H9 (cell line): ENCODE data around the gene SCRN1. TPM values are rescaled to one million over a fixed set of nuclear protein-coding genes. Genes with fewer than 3 reads are reported as not detected.

ENCODE experiments used
- DNase-seq: peaks from one replicate; pipeline ENCODE4 v3.0.0-alpha.2; 2017
- H2AFZ ChIP-seq: one replicate; pipeline ENCODE4 v1.6.1; 2013; ENCODE audit warnings: mild to moderate bottlenecking, low read length, control low read depth, moderate library complexity
- H2AK5ac ChIP-seq: 2 replicates; pipeline ENCODE4 v1.6.1; 2013; ENCODE audit warnings: low read length, control low read depth, mixed read lengths; ENCODE audit not compliant: insufficient read length
- H2BK120ac ChIP-seq: one replicate; pipeline ENCODE4 v1.6.1; 2013; ENCODE audit warnings: low read depth, mild to moderate bottlenecking, low read length, control low read depth, inconsistent platforms; ENCODE audit not compliant: poor library complexity, severe bottlenecking
- H2BK12ac ChIP-seq: 2 replicates; pipeline ENCODE4 v1.6.1; 2013; ENCODE audit warnings: low read length, control low read depth, mixed read lengths, low read depth; ENCODE audit not compliant: insufficient read length
- H2BK15ac ChIP-seq: 2 replicates; pipeline ENCODE4 v1.6.1; 2013; ENCODE audit warnings: low read depth, low read length, control low read depth
- H2BK20ac ChIP-seq: one replicate; pipeline ENCODE4 v1.6.1; 2013; ENCODE audit warnings: low read depth, mild to moderate bottlenecking, low read length, control low read depth, inconsistent platforms; ENCODE audit not compliant: poor library complexity, severe bottlenecking
- H2BK5ac ChIP-seq: 2 replicates; pipeline ENCODE4 v1.6.1; 2013; ENCODE audit warnings: low read length, control low read depth, mixed read lengths; ENCODE audit not compliant: insufficient read length
- H3K14ac ChIP-seq: 2 replicates; pipeline ENCODE4 v1.6.1; 2013; ENCODE audit warnings: low read length, control low read depth; ENCODE audit not compliant: insufficient read depth
- H3K18ac ChIP-seq: 2 replicates; pipeline ENCODE4 v1.6.1; 2013; ENCODE audit warnings: low read depth, mild to moderate bottlenecking, mixed read lengths, low read length, control low read depth; ENCODE audit not compliant: insufficient read length
- H3K23ac ChIP-seq: 2 replicates; pipeline ENCODE4 v1.6.1; 2013; ENCODE audit warnings: low read length, control low read depth, mixed read lengths, low read depth; ENCODE audit not compliant: insufficient read length
- H3K23me2 ChIP-seq: 2 replicates; pipeline ENCODE4 v1.6.1; 2013; ENCODE audit warnings: low read depth, mild to moderate bottlenecking, mixed read lengths, low read length, control low read depth; ENCODE audit not compliant: insufficient read length, poor library complexity, severe bottlenecking
- H3K27ac ChIP-seq: 2 replicates; pipeline ENCODE4 v1.5.1; 2013; ENCODE audit warnings: low read length, control low read depth, mixed read lengths, low read depth; ENCODE audit not compliant: insufficient read length
- H3K27me3 ChIP-seq: 2 replicates; pipeline ENCODE4 v1.6.1; 2013; ENCODE audit warnings: low read length, control low read depth, inconsistent platforms; ENCODE audit not compliant: insufficient read depth
- H3K4ac ChIP-seq: 2 replicates; pipeline ENCODE4 v1.6.1; 2013; ENCODE audit warnings: low read depth, mild to moderate bottlenecking, control low read depth, inconsistent platforms, low read length, moderate library complexity
- H3K4me1 ChIP-seq: 2 replicates; pipeline ENCODE4 v1.6.1; 2013; ENCODE audit warnings: low read length, control low read depth, inconsistent platforms; ENCODE audit not compliant: insufficient read depth
- H3K4me2 ChIP-seq: 2 replicates; pipeline ENCODE4 v1.6.1; 2013; ENCODE audit warnings: low read length, control low read depth, mixed read lengths; ENCODE audit not compliant: insufficient read length, insufficient read depth
- H3K56ac ChIP-seq: 2 replicates; pipeline ENCODE4 v1.6.1; 2013; ENCODE audit warnings: low read depth, mild to moderate bottlenecking, mixed read lengths, low read length, control low read depth; ENCODE audit not compliant: insufficient read length
- H3K79me1 ChIP-seq: 2 replicates; pipeline ENCODE4 v1.6.1; 2013; ENCODE audit warnings: low read depth, mild to moderate bottlenecking, moderate library complexity, low read length, control low read depth, inconsistent platforms; ENCODE audit not compliant: insufficient read depth, poor library complexity, severe bottlenecking
- H3K79me2 ChIP-seq: 2 replicates; pipeline ENCODE4 v1.6.1; 2013; ENCODE audit warnings: low read length, control low read depth, inconsistent platforms; ENCODE audit not compliant: insufficient read depth
- H3K9ac ChIP-seq: 2 replicates; pipeline ENCODE4 v1.6.1; 2013; ENCODE audit warnings: low read length, control low read depth, mixed read lengths; ENCODE audit not compliant: insufficient read length; ENCODE audit errors: extremely low read depth
- H3K9me3 ChIP-seq: one replicate; pipeline ENCODE4 v1.6.1; 2013; ENCODE audit warnings: low read depth, low read length, inconsistent platforms; ENCODE audit not compliant: control insufficient read depth
- H3T11ph ChIP-seq: one replicate; pipeline ENCODE4 v1.6.1; 2013; ENCODE audit warnings: mild to moderate bottlenecking, low read length, control low read depth, inconsistent platforms
- H4K20me1 ChIP-seq: one replicate; pipeline ENCODE4 v1.6.1; 2013; ENCODE audit not compliant: control insufficient read depth, insufficient read length, insufficient read depth
- H4K5ac ChIP-seq: 2 replicates; pipeline ENCODE4 v1.6.1; 2013; ENCODE audit warnings: low read depth, mild to moderate bottlenecking, mixed read lengths, low read length, control low read depth; ENCODE audit not compliant: insufficient read length
- H4K8ac ChIP-seq: replicated peaks from 2 replicates; pipeline ENCODE4 v1.6.1; 2013; ENCODE audit warnings: low read length, control low read depth, mixed read lengths, low read depth; ENCODE audit not compliant: insufficient read length
- H4K91ac ChIP-seq: 2 replicates; pipeline ENCODE4 v1.6.1; 2013; ENCODE audit warnings: low read depth, mild to moderate bottlenecking, moderate library complexity, mixed read lengths, low read length, control low read depth; ENCODE audit not compliant: insufficient read length
- H3K27ac Mint-ChIP-seq, 3 experiments: 2 replicates in 2 of 3; 3 replicates in 1 of 3; pipeline ENCODE4 v1.8.0; 2020 to 2021; ENCODE audit warnings: mixed read lengths in 3 of 3, mild to moderate bottlenecking in 1 of 3, moderate library complexity in 1 of 3
- H3K27me3 Mint-ChIP-seq: 2 replicates; pipeline ENCODE4 v1.8.0; 2021; ENCODE audit warnings: low read depth, mild to moderate bottlenecking, moderate library complexity, mixed read lengths
- H3K36me3 Mint-ChIP-seq, 3 experiments: 2 replicates in 2 of 3; 3 replicates in 1 of 3; pipeline ENCODE4 v1.8.0; 2020 to 2021; ENCODE audit warnings: low read depth in 3 of 3, mixed read lengths in 3 of 3; ENCODE audit not compliant: insufficient read depth in 1 of 3
- H3K4me1 Mint-ChIP-seq, 2 experiments: 2 replicates each; pipeline ENCODE4 v1.8.0; 2020; ENCODE audit warnings: mixed read lengths in 2 of 2
- H3K4me3 Mint-ChIP-seq, 2 experiments: 2 replicates in 1 of 2; 3 replicates in 1 of 2; pipeline ENCODE4 v1.8.0; 2020 to 2021; ENCODE audit warnings: mild to moderate bottlenecking in 2 of 2, mixed read lengths in 2 of 2, moderate library complexity in 1 of 2
- H3K9me3 Mint-ChIP-seq, 2 experiments: 2 replicates in 1 of 2; 3 replicates in 1 of 2; pipeline ENCODE4 v1.8.0; 2020; ENCODE audit warnings: mild to moderate bottlenecking in 2 of 2, mixed read lengths in 2 of 2, moderate library complexity in 1 of 2
- CTCF ChIP-seq: fragments of 200-600 bp; sonication (generic); conservative IDR thresholded peaks from 3 replicates; pipeline ENCODE4 v1.8.0; 2021; ENCODE audit warnings: antibody characterized with exemption, mild to moderate bottlenecking
- WGBS: extraction: QIAGEN DNeasy Blood & Tissue Kit; methylation state at CpG from one replicate; pipeline ENCODE4 v1.1.7; 2013; ENCODE audit warnings: missing lambda C conversion rate, low lambda C conversion rate, mixed read lengths; ENCODE audit not compliant: insufficient read length; ENCODE audit errors: extremely low coverage; 5-methylcytosine and 5-hydroxymethylcytosine counted together
- total RNA-seq: library from RNA; stranded (reverse); gene quantifications from 2 replicates; pipeline ENCODE4 v1.2.1, GENCODE V29; 2021

Gene SCRN1
- total RNA-seq, 1 experiment from 2014 or later = 101 TPM

- Histone ChIP-seq H3K9me3 (no peaks in the 10 kb centered on the region), H2AFZ (no peak overlapping the region), H2BK5ac (no peak overlapping the region), H3K56ac (no peak overlapping the region), H3K9ac (no peak overlapping the region), H4K5ac (no peak overlapping the region), H3K4ac (no peak overlapping the region), H4K91ac (no peak overlapping the region), H3K79me2 (peaks cover 10% of the 10 kb centered on the region; the same call in 1 of the 2 replicates), H3K18ac (no peak overlapping the region), H2BK20ac (no peak overlapping the region), H2AK5ac (no peak overlapping the region), H3K4me1 (peaks cover 4% of the 10 kb centered on the region), H3T11ph (no peak overlapping the region), H2BK12ac (no peak overlapping the region), H4K20me1 (no peaks in the 10 kb centered on the region), H3K23ac (no peak overlapping the region), H2BK120ac (no peak overlapping the region), H3K27me3 (no peaks in the 10 kb centered on the region), H4K8ac (no peak overlapping the region), H3K14ac (no peak overlapping the region), H3K4me2 (no peak overlapping the region), H2BK15ac (no peak overlapping the region), H3K79me1 (peaks cover 17% of the 10 kb centered on the region), H3K23me2 (no peaks in the 10 kb centered on the region), H3K27ac (no peak overlapping the region)
- Mint-ChIP-seq H3K9me3 (no peaks in the 10 kb centered on the region; a peak in 1 of 5 replicates), H3K4me1 (peaks cover 17 to 26% of the 10 kb centered on the region in 2 experiments), H3K36me3 (peaks cover 0 to 9% (median 5%) of the 10 kb centered on the region in 3 experiments; a peak in 5 of 7 replicates), H3K27ac (peak overlapping the region in 1 of 3 experiments; percentile 15; a peak in 1 of 7 replicates), H3K4me3 (no peak overlapping the region), H3K27me3 (no peaks in the 10 kb centered on the region)
- no CpG with 5 or more reads among the region's 3 CpGs for WGBS
- no peak for TF ChIP-seq CTCF
- DNase-seq = no peak
Observed at GRCh38 chr7:30038196-30038980, 48.8 kb upstream of the SCRN1 start.
